GM12874 (cell line): Measurements from ENCODE around the gene ZWILCH.

ENCODE experiments used
- TF ChIP-seq, protein P1 (sequence below): IDR thresholded peaks from 2 replicates; pipeline ENCODE4 v1.5.1; 2011; ENCODE audit warnings: low read depth, mild to moderate bottlenecking, control low read depth, low read length, moderate library complexity; ENCODE audit not compliant: insufficient read depth

Gene ZWILCH

DNA sequence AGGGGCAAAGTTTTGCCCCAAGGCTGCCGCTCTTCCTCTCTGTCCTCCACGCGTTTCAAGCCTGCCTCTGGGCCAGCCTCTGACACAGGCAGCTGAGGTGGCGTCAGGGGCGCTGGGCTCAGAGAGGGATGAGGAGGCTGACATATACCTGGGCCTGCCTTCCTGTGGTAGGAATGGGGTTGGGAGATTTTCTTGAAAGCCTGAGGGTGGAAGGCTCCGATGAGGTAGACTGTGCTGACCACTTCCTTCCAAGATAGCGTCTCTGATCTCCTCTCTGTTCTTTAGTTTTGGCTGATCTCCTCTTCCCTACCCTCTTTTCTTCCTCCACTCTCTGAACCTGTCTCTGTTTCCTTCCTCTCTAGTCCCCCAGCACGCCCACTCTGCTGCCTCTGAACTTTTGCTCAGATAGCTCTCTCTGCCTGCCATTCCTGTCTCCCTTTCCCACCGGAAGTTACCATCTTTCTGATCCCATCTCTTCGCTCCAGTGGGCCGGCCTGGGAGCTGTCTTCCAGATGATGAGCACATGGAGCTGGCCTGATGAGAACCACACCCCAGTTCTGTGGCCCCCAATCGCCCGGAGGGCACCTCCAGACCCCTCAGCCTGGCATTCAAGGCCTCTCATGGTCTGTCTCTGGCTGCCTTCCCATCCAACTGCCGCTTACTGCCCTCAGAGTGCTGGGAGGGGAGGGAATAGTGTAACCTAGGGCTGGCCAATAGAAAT is 93.1 kb downstream of the ZWILCH start:
- TF ChIP-seq, protein P1, sequence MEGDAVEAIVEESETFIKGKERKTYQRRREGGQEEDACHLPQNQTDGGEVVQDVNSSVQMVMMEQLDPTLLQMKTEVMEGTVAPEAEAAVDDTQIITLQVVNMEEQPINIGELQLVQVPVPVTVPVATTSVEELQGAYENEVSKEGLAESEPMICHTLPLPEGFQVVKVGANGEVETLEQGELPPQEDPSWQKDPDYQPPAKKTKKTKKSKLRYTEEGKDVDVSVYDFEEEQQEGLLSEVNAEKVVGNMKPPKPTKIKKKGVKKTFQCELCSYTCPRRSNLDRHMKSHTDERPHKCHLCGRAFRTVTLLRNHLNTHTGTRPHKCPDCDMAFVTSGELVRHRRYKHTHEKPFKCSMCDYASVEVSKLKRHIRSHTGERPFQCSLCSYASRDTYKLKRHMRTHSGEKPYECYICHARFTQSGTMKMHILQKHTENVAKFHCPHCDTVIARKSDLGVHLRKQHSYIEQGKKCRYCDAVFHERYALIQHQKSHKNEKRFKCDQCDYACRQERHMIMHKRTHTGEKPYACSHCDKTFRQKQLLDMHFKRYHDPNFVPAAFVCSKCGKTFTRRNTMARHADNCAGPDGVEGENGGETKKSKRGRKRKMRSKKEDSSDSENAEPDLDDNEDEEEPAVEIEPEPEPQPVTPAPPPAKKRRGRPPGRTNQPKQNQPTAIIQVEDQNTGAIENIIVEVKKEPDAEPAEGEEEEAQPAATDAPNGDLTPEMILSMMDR: no peak
